Thyroid gland (tissue), 4 donors: ENCODE measurements around the gene CXCR4. TPM values are rescaled to one million over a fixed set of nuclear protein-coding genes. Genes with fewer than 3 reads are reported as not detected.

Source experiments
- DNase-seq, 2 donors: peaks; one replicate each; pipeline ENCODE4 v3.0.0-alpha.2; 2019
- H3K27ac ChIP-seq, 3 donors: fragments of 200-600 bp; sonication (generic); 1 replicate in 2 of 3; 2 replicates in 1 of 3; pipeline ENCODE4 v1.5.1; 2016 to 2019; ENCODE audit warnings: mild to moderate bottlenecking in 1 of 3, moderate library complexity in 1 of 3
- H3K27me3 ChIP-seq: fragments of 200-600 bp; sonication (generic); one replicate; pipeline ENCODE4 v1.5.1; 2019
- H3K36me3 ChIP-seq, 2 donors: fragments of 200-600 bp; sonication (generic); one replicate each; pipeline ENCODE4 v1.5.1; 2016 to 2019
- H3K4me1 ChIP-seq, 2 donors: fragments of 200-600 bp; sonication (generic); one replicate each; pipeline ENCODE4 v1.5.1; 2017 to 2019
- H3K4me3 ChIP-seq, 3 donors: fragments of 200-600 bp; sonication (generic); replicated peaks in 1 of 3; 1 replicate in 2 of 3; 2 replicates in 1 of 3; pipeline ENCODE4 v1.5.1; 2016; ENCODE audit warnings: mild to moderate bottlenecking in 1 of 3
- H3K9me3 ChIP-seq: fragments of 200-600 bp; sonication (generic); one replicate; pipeline ENCODE4 v1.5.1; 2017
- POLR2A ChIP-seq, 2 donors: fragments of 450-650 bp; IDR thresholded peaks; one replicate each; pipeline ENCODE4 v1.6.1; 2017; ENCODE audit warnings: antibody characterized with exemption in 2 of 2, mild to moderate bottlenecking in 2 of 2, moderate library complexity in 1 of 2
- WGBS, 2 donors: methylation state at CpG; one replicate each; pipeline ENCODE4 v1.1.5; 2017; 5-methylcytosine and 5-hydroxymethylcytosine counted together
- intact Hi-C: fragments of 100-400 bp; cut with DNase I; formaldehyde crosslinking; loops from one replicate; pipeline ENCODE4 v1.15.1; 2023
- total RNA-seq, 4 donors: library from RNA; depleted of rRNA; stranded (reverse); fragments of >200 nt; gene quantifications; one replicate each; pipeline ENCODE4 v1.2.3, GENCODE V29; 2016
- TF ChIP-seq, protein P1 (sequence below), 6 experiments: fragments of 200-600 bp in 3 of 6; fragments of 450-650 bp in 3 of 6; sonication (generic) in 3 of 6; IDR thresholded peaks; one replicate each; pipeline ENCODE4 v1.5.1; 2016 to 2019; ENCODE audit warnings: antibody characterized with exemption in 6 of 6, mild to moderate bottlenecking in 2 of 6, inconsistent platforms in 1 of 6, moderate library complexity in 1 of 6

The CXCR4 gene
- total RNA-seq, 4 donors from 2014 or later: 7.1 to 17.5 (median 13.5) TPM

GRCh38 chr2:136070913-136071312 is 47.0 kb downstream of the CXCR4 start:
- no peaks in the 10 kb centered on the region for H3K36me3 ChIP-seq
- H3K4me3 ChIP-seq: no peak overlapping the region
- intact Hi-C loops: no loop called here
- TF ChIP-seq, protein P1, sequence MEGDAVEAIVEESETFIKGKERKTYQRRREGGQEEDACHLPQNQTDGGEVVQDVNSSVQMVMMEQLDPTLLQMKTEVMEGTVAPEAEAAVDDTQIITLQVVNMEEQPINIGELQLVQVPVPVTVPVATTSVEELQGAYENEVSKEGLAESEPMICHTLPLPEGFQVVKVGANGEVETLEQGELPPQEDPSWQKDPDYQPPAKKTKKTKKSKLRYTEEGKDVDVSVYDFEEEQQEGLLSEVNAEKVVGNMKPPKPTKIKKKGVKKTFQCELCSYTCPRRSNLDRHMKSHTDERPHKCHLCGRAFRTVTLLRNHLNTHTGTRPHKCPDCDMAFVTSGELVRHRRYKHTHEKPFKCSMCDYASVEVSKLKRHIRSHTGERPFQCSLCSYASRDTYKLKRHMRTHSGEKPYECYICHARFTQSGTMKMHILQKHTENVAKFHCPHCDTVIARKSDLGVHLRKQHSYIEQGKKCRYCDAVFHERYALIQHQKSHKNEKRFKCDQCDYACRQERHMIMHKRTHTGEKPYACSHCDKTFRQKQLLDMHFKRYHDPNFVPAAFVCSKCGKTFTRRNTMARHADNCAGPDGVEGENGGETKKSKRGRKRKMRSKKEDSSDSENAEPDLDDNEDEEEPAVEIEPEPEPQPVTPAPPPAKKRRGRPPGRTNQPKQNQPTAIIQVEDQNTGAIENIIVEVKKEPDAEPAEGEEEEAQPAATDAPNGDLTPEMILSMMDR (IDR thresholded peaks at IDR 0.05): no peak
- no peak for TF ChIP-seq POLR2A (IDR thresholded peaks at IDR 0.05)
- WGBS, 2 donors: 95% methylated on average over 4 of the region's 4 CpGs
- H3K4me1 ChIP-seq: peaks cover 16 to 17% of the 10 kb centered on the region in 2 donors
- no peaks in the 10 kb centered on the region for H3K27me3 ChIP-seq
- no peak overlapping the region for H3K27ac ChIP-seq
- DNase-seq: no peak
- H3K9me3 ChIP-seq: no peaks in the 10 kb centered on the region

- TF ChIP-seq, protein P1 (IDR thresholded peaks at IDR 0.05): no peak
- no peak for TF ChIP-seq POLR2A (IDR thresholded peaks at IDR 0.05)
- peaks cover 8% of the 10 kb centered on the region in 2 donors for H3K4me1 ChIP-seq
- WGBS, 2 donors: 94 to 95% methylated on average over 3 of the region's 3 CpGs
- no peak overlapping the region for H3K4me3 ChIP-seq
- no peaks in the 10 kb centered on the region for H3K36me3 ChIP-seq
- H3K9me3 ChIP-seq: no peaks in the 10 kb centered on the region
- no peak for DNase-seq
- H3K27me3 ChIP-seq: no peaks in the 10 kb centered on the region
- intact Hi-C loops: no loop called here
- H3K27ac ChIP-seq: no peak overlapping the region
Observed at GRCh38 chr2:136069773-136070172, 48.2 kb downstream of the CXCR4 start.

DNA sequence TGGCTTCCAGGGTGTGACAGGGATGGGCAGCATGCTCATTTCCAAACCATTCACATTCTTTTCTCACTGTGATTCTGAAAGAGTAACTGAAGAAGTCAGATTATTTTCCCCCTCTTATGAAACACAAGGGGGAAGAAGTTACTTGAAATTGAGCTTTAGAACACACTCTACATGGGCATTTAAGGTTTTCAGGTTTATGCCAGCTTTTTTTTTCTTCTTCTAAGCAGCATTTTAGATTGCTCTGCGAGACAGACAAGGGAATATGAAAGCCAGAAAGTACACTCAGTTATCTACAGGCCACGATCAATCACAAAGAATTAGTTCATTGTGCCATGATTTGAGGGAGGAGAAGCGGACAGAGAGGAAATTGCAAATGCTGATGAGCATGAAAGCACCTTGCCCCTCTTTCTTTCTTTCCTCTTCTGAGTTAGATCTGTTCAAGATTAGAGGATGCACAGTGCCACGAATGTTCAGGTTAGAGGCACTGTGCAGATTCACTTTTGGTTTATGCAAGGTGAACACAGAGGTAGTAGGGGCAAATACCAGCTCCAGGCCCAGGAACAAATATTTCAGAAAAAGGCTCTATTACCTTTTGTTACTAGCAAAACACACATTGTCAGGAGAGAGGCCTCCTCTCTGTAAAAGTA is 49.2 kb downstream of the CXCR4 start:
- TF ChIP-seq, protein P1 (IDR thresholded peaks at IDR 0.05): no peak
- no peak for TF ChIP-seq POLR2A (IDR thresholded peaks at IDR 0.05)
- Histone ChIP-seq H3K4me3 (no peak overlapping the region), H3K36me3 (no peaks in the 10 kb centered on the region), H3K4me1 (peaks cover 8% of the 10 kb centered on the region in 2 donors), H3K27ac (no peak overlapping the region), H3K27me3 (no peaks in the 10 kb centered on the region), H3K9me3 (no peaks in the 10 kb centered on the region)
- DNase-seq: no peak
- 90 to 93% methylated on average over 4 of the region's 4 CpGs for WGBS, 2 donors
- intact Hi-C loops: no loop called here

- DNase-seq: no peak
- no peaks in the 10 kb centered on the region for H3K27me3 ChIP-seq
Observed at GRCh38 chr2:136067897-136068580, 49.9 kb downstream of the CXCR4 start.

More at GRCh38 chr2:136067897-136068580, 49.9 kb downstream of the CXCR4 start:
- H3K27ac ChIP-seq: no peak overlapping the region
- intact Hi-C loops: no loop called here
- no peaks in the 10 kb centered on the region for H3K9me3 ChIP-seq
- TF ChIP-seq POLR2A (IDR thresholded peaks at IDR 0.05): no peak
- TF ChIP-seq, protein P1 (IDR thresholded peaks at IDR 0.05): no peak
- H3K36me3 ChIP-seq: no peaks in the 10 kb centered on the region
- WGBS, 2 donors: 83 to 86% methylated on average over 11 of the region's 11 CpGs
- no peak overlapping the region for H3K4me3 ChIP-seq
- H3K4me1 ChIP-seq: peaks cover 3 to 7% of the 10 kb centered on the region in 2 donors
